Cardiac muscle cell (in vitro differentiated cells and primary cell): ENCODE data around the gene NKD2. TPM values are rescaled to one million over a fixed set of nuclear protein-coding genes. Genes with fewer than 3 reads are reported as not detected.

Source experiments
- DNase-seq, 2 donors: peaks; one replicate each; pipeline versions ENCODE4 v3.0.0 to v3.0.0-alpha.2; 2010 to 2017; ENCODE audit warnings: low read depth in 1 of 2, low spot score in 1 of 2
- H3K27ac ChIP-seq: fragments of 200-600 bp; sonication (generic); 2 replicates; pipeline ENCODE4 v1.5.1; 2016
- H3K27me3 ChIP-seq: fragments of 200-600 bp; sonication (generic); 2 replicates; pipeline ENCODE4 v1.6.0; 2016; ENCODE audit warnings: control low read depth
- H3K36me3 ChIP-seq: fragments of 200-600 bp; sonication (generic); 2 replicates; pipeline ENCODE4 v1.5.1; 2016; ENCODE audit warnings: control low read depth
- H3K4me1 ChIP-seq: fragments of 200-600 bp; sonication (generic); 2 replicates; pipeline ENCODE4 v1.8.1; 2017; ENCODE audit warnings: low read depth, mild to moderate bottlenecking, mixed run types
- H3K4me3 ChIP-seq: fragments of 200-600 bp; sonication (generic); 2 replicates; pipeline ENCODE4 v1.5.1; 2016; ENCODE audit warnings: mild to moderate bottlenecking
- H3K9me3 ChIP-seq: fragments of 200-600 bp; sonication (generic); 2 replicates; pipeline ENCODE4 v1.5.1; 2017; ENCODE audit warnings: low read depth, mild to moderate bottlenecking, control low read depth
- CTCF ChIP-seq: IDR thresholded peaks from 2 replicates; pipeline ENCODE4 v1.5.1; 2012; ENCODE audit warnings: low read depth, mild to moderate bottlenecking, low read length
- polyA plus RNA-seq: library from polyadenylated mRNA; unstranded; fragments of >200 nt; fragmentation: Nextera tagmentation; extraction: Ambion mirVana; gene quantifications from 2 replicates; pipeline ENCODE4 v1.2.1, GENCODE V29; 2016
- total RNA-seq: library from RNA; depleted of rRNA; stranded (reverse); fragments of >200 nt; gene quantifications from 2 replicates; pipeline ENCODE4 v1.2.3, GENCODE V29; 2016

The NKD2 gene
- total and polyA plus RNA-seq, 2 experiments from 2014 or later: 3.4 to 3.9 TPM

GRCh38 chr5:1005249-1005851 is 3.3 kb upstream of the NKD2 start:
- peaks cover 2% of the 10 kb centered on the region for H3K4me1 ChIP-seq
- DNase-seq: no peak
- H3K9me3 ChIP-seq: no peaks in the 10 kb centered on the region
- H3K4me3 ChIP-seq: peak overlapping the region; percentile 39
- no peak overlapping the region for H3K27ac ChIP-seq
- TF ChIP-seq CTCF: no peak
- H3K36me3 ChIP-seq: no peaks in the 10 kb centered on the region
- H3K27me3 ChIP-seq: peaks cover 47% of the 10 kb centered on the region

- no peak overlapping the region for H3K4me3 ChIP-seq
- DNase-seq: no peak
- H3K9me3 ChIP-seq: no peaks in the 10 kb centered on the region
- H3K27ac ChIP-seq: no peak overlapping the region
- no peaks in the 10 kb centered on the region for H3K36me3 ChIP-seq
- no peak for TF ChIP-seq CTCF
- H3K4me1 ChIP-seq: peaks cover 2% of the 10 kb centered on the region
- H3K27me3 ChIP-seq: peaks cover 53% of the 10 kb centered on the region
These were observed 2.5 kb upstream of the NKD2 start for GRCh38 chr5:1005904-1006655.

GRCh38 chr5:1006656-1007071 is 1.9 kb upstream of the NKD2 start:
- Histone ChIP-seq H3K9me3 (no peaks in the 10 kb centered on the region), H3K4me3 (no peak overlapping the region), H3K36me3 (no peaks in the 10 kb centered on the region), H3K27ac (no peak overlapping the region), H3K27me3 (peaks cover 55% of the 10 kb centered on the region), H3K4me1 (peaks cover 2% of the 10 kb centered on the region)
- DNase-seq: no peak
- TF ChIP-seq CTCF: no peak

- no peaks in the 10 kb centered on the region for H3K36me3 ChIP-seq
- no peak for TF ChIP-seq CTCF
- DNase-seq: no peak
- peaks cover 2% of the 10 kb centered on the region for H3K4me1 ChIP-seq
- H3K27ac ChIP-seq: no peak overlapping the region
- H3K9me3 ChIP-seq: no peaks in the 10 kb centered on the region
- H3K27me3 ChIP-seq: peaks cover 55% of the 10 kb centered on the region
- H3K4me3 ChIP-seq: no peak overlapping the region
These were observed 1.4 kb upstream of the NKD2 start for GRCh38 chr5:1007221-1007680.

GRCh38 chr5:1007681-1008450 is 736 bp upstream of the NKD2 start:
- TF ChIP-seq CTCF: no peak
- Histone ChIP-seq H3K27ac (no peak overlapping the region), H3K27me3 (peaks cover 55% of the 10 kb centered on the region), H3K4me1 (peaks cover 2% of the 10 kb centered on the region), H3K4me3 (no peak overlapping the region), H3K36me3 (no peaks in the 10 kb centered on the region), H3K9me3 (no peaks in the 10 kb centered on the region)
- DNase-seq: no peak
